Stimulated activated naive CD8-positive, alpha-beta T cell treated with anti-CD3 and anti-CD28 coated beads, Interleukin-15, Interleukin-2, amounts not matched to agents 100 U/mL and 50 U/mL, for 24 hours (primary cell): ENCODE results near the gene DRAXIN.

Source experiments
- ATAC-seq: fragments of 150-1000 bp; cut with Tn5 transposase; one replicate; pipeline ENCODE4 v1.10.0; 2021
- DNase-seq: peaks from one replicate; pipeline ENCODE4 v3.0.0; 2021

DRAXIN gene

GRCh38 chr1:11691302-11691914 is at the start of gene DRAXIN:
Gene DRAXIN, plus strand, starts transcription at chr1:11691710. Its CDS starts 14,549 bp downstream, at chr1:11706259.
- ATAC-seq (no peak), DNase-seq (no peak)

- no peak for DNase-seq
- no peak for ATAC-seq
Measured at GRCh38 chr1:11641776-11642305, 49.7 kb upstream of the DRAXIN start.

- ATAC-seq (peak; percentile 60), DNase-seq (peak; percentile 70)
Measured at GRCh38 chr1:11642418-11643017, 49.0 kb upstream of the DRAXIN start.

- DNase-seq (no peak), ATAC-seq (no peak)
Measured at GRCh38 chr1:11643782-11644181, 47.7 kb upstream of the DRAXIN start.

- no peak for DNase-seq
- no peak for ATAC-seq
Measured at GRCh38 chr1:11645270-11645669, 46.2 kb upstream of the DRAXIN start.

- peak; percentile 89 for DNase-seq
- ATAC-seq, result peak; percentile 36
Measured at GRCh38 chr1:11645670-11646265, 45.7 kb upstream of the DRAXIN start.

GRCh38 chr1:11646317-11646716 is 45.2 kb upstream of the DRAXIN start:
- ATAC-seq, result no peak
- DNase-seq, result no peak

- ATAC-seq (no peak), DNase-seq (no peak)
Measured at GRCh38 chr1:11647333-11647732, 44.2 kb upstream of the DRAXIN start.

GRCh38 chr1:11648039-11648438 is 43.5 kb upstream of the DRAXIN start:
- ATAC-seq (no peak), DNase-seq (no peak)

GRCh38 chr1:11648732-11649158 is 42.8 kb upstream of the DRAXIN start:
- peak; percentile 15 for ATAC-seq
- DNase-seq, result peak; percentile 55

GRCh38 chr1:11649237-11649623 is 42.3 kb upstream of the DRAXIN start:
- DNase-seq (no peak), ATAC-seq (no peak)

- ATAC-seq (peak; percentile 3), DNase-seq (no peak)
Measured at GRCh38 chr1:11649624-11650330, 41.7 kb upstream of the DRAXIN start.

GRCh38 chr1:11650331-11650991 is 41.0 kb upstream of the DRAXIN start:
- peak; percentile 89 for DNase-seq

GRCh38 chr1:11651017-11651416 is 40.5 kb upstream of the DRAXIN start:
- ATAC-seq, result no peak
- DNase-seq, result no peak

More at GRCh38 chr1:11650331-11650991, 41.0 kb upstream of the DRAXIN start:
- peak; percentile 75 for ATAC-seq

- ATAC-seq (no peak), DNase-seq (no peak)
Measured at GRCh38 chr1:11652203-11652780, 39.2 kb upstream of the DRAXIN start.

- ATAC-seq, result no peak
- no peak for DNase-seq
Measured at GRCh38 chr1:11653101-11653860, 38.2 kb upstream of the DRAXIN start.

- ATAC-seq (no peak), DNase-seq (no peak)
Measured at GRCh38 chr1:11653861-11654136, 37.7 kb upstream of the DRAXIN start.

- DNase-seq (peak; percentile 76), ATAC-seq (peak; percentile 72)
Measured at GRCh38 chr1:11654137-11654938, 37.2 kb upstream of the DRAXIN start, which contains the start of the genes FBXO2 and FBXO44. Gene FBXO2, minus strand, starts transcription at chr1:11654429. Its CDS starts 89 bp downstream, at chr1:11654340. Gene FBXO44, plus strand, starts transcription at chr1:11654877. Its CDS starts 959 bp downstream, at chr1:11655836.

GRCh38 chr1:11654939-11655808 is 36.3 kb upstream of the DRAXIN start:
- DNase-seq (no peak), ATAC-seq (peak; percentile 8)
